ENCODE results near the gene KIDINS220.

The KIDINS220 gene

GRCh38 chr2:8800218-8800617 lies 37.2 kb downstream of the KIDINS220 start:
- Histone ChIP-seq H3K36me3 (peaks cover 28% of the 10 kb centered on the region), H3K27me3 (no peaks in the 10 kb centered on the region), H3K4me1 (peaks cover 1% of the 10 kb centered on the region), H3K4me3 (ENCODE audit: low read depth, low read length) (no peak overlapping the region), H3K9me3 (no peaks in the 10 kb centered on the region)
- DNase-seq, result no peak
- no peak for TF ChIP-seq CTCF (IDR thresholded peaks at IDR 0.05; ENCODE audit: low read depth, low read length)

GRCh38 chr2:8799004-8799403 lies 38.4 kb downstream of the KIDINS220 start:
- no peak for TF ChIP-seq CTCF (IDR thresholded peaks at IDR 0.05; ENCODE audit: low read depth, low read length)
- H3K27me3 ChIP-seq, result no peaks in the 10 kb centered on the region
- H3K9me3 ChIP-seq, result no peaks in the 10 kb centered on the region
- H3K36me3 ChIP-seq, result peaks cover 27% of the 10 kb centered on the region
- no peaks in the 10 kb centered on the region; the same call in 1 of the 2 replicates for H3K4me1 ChIP-seq
- no peak overlapping the region for H3K4me3 ChIP-seq (ENCODE audit: low read depth, low read length)
- no peak for DNase-seq

- Histone ChIP-seq H3K36me3 (peaks cover 30% of the 10 kb centered on the region), H3K4me3 (ENCODE audit: low read depth, low read length) (no peak overlapping the region), H3K9me3 (no peaks in the 10 kb centered on the region), H3K27me3 (no peaks in the 10 kb centered on the region), H3K4me1 (no peaks in the 10 kb centered on the region; the same call in 1 of the 2 replicates)
- no peak for DNase-seq
- no peak for TF ChIP-seq CTCF (IDR thresholded peaks at IDR 0.05; ENCODE audit: low read depth, low read length)
Measured at GRCh38 chr2:8798393-8798792, 39.0 kb downstream of the KIDINS220 start.

- DNase-seq, result no peak
- Histone ChIP-seq H3K27me3 (no peaks in the 10 kb centered on the region), H3K4me3 (ENCODE audit: low read depth, low read length) (no peak overlapping the region), H3K36me3 (peaks cover 33% of the 10 kb centered on the region), H3K4me1 (no peaks in the 10 kb centered on the region; the same call in 1 of the 2 replicates), H3K9me3 (no peaks in the 10 kb centered on the region)
- no peak for TF ChIP-seq CTCF (IDR thresholded peaks at IDR 0.05; ENCODE audit: low read depth, low read length)
Measured at GRCh38 chr2:8797682-8798081, 39.7 kb downstream of the KIDINS220 start.

GRCh38 chr2:8796878-8797550 lies 40.4 kb downstream of the KIDINS220 start:
- TF ChIP-seq CTCF (IDR thresholded peaks at IDR 0.05; ENCODE audit: low read depth, low read length), result no peak
- H3K4me3 ChIP-seq (ENCODE audit: low read depth, low read length), result no peak overlapping the region
- H3K27me3 ChIP-seq, result no peaks in the 10 kb centered on the region
- peaks cover 36% of the 10 kb centered on the region for H3K36me3 ChIP-seq
- H3K4me1 ChIP-seq, result no peaks in the 10 kb centered on the region; the same call in 1 of the 2 replicates
- no peak for DNase-seq
- no peaks in the 10 kb centered on the region for H3K9me3 ChIP-seq

GRCh38 chr2:8796315-8796848 lies 41.0 kb downstream of the KIDINS220 start:
- peaks cover 35% of the 10 kb centered on the region for H3K36me3 ChIP-seq
- no peak for DNase-seq
- H3K9me3 ChIP-seq, result no peaks in the 10 kb centered on the region
- no peaks in the 10 kb centered on the region; the same call in 1 of the 2 replicates for H3K4me1 ChIP-seq
- no peak overlapping the region for H3K4me3 ChIP-seq (ENCODE audit: low read depth, low read length)
- H3K27me3 ChIP-seq, result no peaks in the 10 kb centered on the region
- TF ChIP-seq CTCF (IDR thresholded peaks at IDR 0.05; ENCODE audit: low read depth, low read length), result no peak

Measured in BE2C (cell line).